Measurements from ENCODE around the gene RIMBP2. TPM values are rescaled to one million over a fixed set of nuclear protein-coding genes. Genes with fewer than 3 reads are reported as not detected.

The RIMBP2 gene
- total and polyA plus RNA-seq, 5 donors = 0.05 to 0.28 TPM; not detected in 3

DNA sequence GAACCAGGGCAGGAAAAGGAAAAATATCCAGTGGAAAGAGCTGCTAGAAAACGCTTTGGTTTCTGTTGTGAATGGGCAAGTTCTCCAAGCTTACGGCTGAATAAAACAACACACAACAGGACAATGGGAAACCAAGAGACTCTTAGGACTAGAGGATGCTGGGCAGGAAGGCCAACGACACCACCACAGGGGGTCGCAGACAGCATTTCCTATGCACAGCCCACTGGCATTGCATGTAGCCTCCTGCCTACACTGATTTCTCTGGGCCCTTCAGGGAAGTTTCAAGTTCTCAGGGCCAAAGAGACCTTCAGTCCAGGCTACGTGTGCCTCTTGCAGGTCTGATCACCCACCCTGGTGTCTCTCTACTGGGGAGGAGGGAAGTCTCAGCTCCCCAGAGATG, 108.0 kb downstream of the RIMBP2 start:
- DNase-seq (no peak), ATAC-seq (no peak)
- intact Hi-C loops (cut with DNase I) = no loop called here
- Histone ChIP-seq H3K9me3 (ENCODE audit: control insufficient read depth, low read length) (no peaks in the 10 kb centered on the region), H3K27ac (ENCODE audit: low read length) (no peak overlapping the region), H3K4me1 (ENCODE audit: control insufficient read depth, insufficient read depth, low read length) (no peaks in the 10 kb centered on the region), H3K27me3 (ENCODE audit: control insufficient read depth, insufficient read depth) (no peaks in the 10 kb centered on the region), H3K4me3 (ENCODE audit: low read length) (no peak overlapping the region)
- WGBS = 50% methylated on average over 5 of the region's 5 CpGs

- no peak for ATAC-seq
- Histone ChIP-seq H3K4me1 (ENCODE audit: control insufficient read depth, insufficient read depth, low read length) (no peaks in the 10 kb centered on the region), H3K4me3 (ENCODE audit: low read length) (no peak overlapping the region), H3K27me3 (ENCODE audit: control insufficient read depth, insufficient read depth) (no peaks in the 10 kb centered on the region), H3K9me3 (ENCODE audit: control insufficient read depth, low read length) (no peaks in the 10 kb centered on the region), H3K27ac (ENCODE audit: low read length) (no peak overlapping the region)
- intact Hi-C loops (cut with DNase I) = no loop called here
- 84% methylated on average over 12 of the region's 12 CpGs for WGBS
- no peak for DNase-seq
These were observed 109.9 kb downstream of the RIMBP2 start for GRCh38 chr12:130606231-130606630.

DNA sequence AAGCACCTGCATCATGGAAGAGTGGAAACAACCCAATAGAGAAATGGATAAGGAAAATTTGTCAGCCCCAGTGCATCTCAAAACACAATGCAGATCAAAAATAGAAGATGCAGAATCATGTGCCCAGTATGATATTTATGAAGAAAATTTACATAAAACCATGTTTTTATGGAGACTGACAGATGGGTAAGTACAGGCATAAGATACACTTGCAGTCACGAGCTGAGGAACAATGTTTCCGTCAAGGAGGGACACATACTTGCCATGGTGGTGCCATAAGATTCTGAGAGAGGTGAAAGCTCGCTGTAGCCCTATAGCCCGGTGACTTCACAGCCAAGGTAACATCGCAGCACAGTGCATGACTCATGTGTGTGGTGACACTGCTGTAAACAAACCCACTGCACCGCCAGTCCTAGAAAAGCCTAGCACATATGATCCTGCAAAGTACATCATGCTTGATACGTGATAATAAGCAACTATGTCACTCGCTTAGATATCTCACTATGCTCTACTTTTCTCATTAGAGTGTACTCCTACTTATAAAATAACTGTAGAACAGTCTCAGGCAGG, 112.6 kb downstream of the RIMBP2 start:
- 74% methylated on average over 8 of the region's 8 CpGs for WGBS
- intact Hi-C loops (cut with DNase I) = no loop called here

GRCh38 chr12:130602251-130602650, 113.8 kb downstream of the RIMBP2 start:
- Histone ChIP-seq H3K27ac (ENCODE audit: low read length) (no peak overlapping the region), H3K4me1 (ENCODE audit: control insufficient read depth, insufficient read depth, low read length) (no peaks in the 10 kb centered on the region), H3K4me3 (ENCODE audit: low read length) (no peak overlapping the region), H3K9me3 (ENCODE audit: control insufficient read depth, low read length) (peaks cover 2% of the 10 kb centered on the region), H3K27me3 (ENCODE audit: control insufficient read depth, insufficient read depth) (no peaks in the 10 kb centered on the region)
- DNase-seq = no peak
- no peak for ATAC-seq
- intact Hi-C loops (cut with DNase I) = no loop called here
- WGBS = 86% methylated on average over 8 of the region's 8 CpGs

More for the DNA sequence above, 112.6 kb downstream of the RIMBP2 start:
- Histone ChIP-seq H3K27ac (ENCODE audit: low read length) (no peak overlapping the region), H3K9me3 (ENCODE audit: control insufficient read depth, low read length) (peaks cover 2% of the 10 kb centered on the region), H3K27me3 (ENCODE audit: control insufficient read depth, insufficient read depth) (no peaks in the 10 kb centered on the region), H3K4me1 (ENCODE audit: control insufficient read depth, insufficient read depth, low read length) (no peaks in the 10 kb centered on the region), H3K4me3 (ENCODE audit: low read length) (no peak overlapping the region)
- DNase-seq (no peak), ATAC-seq (no peak)

- DNase-seq = no peak
- H3K4me3 ChIP-seq (ENCODE audit: low read length) = no peak overlapping the region
- ATAC-seq = no peak
- H3K27me3 ChIP-seq (ENCODE audit: control insufficient read depth, insufficient read depth) = no peaks in the 10 kb centered on the region
- 33% methylated on average over 1 of the region's 1 CpG for WGBS
- H3K9me3 ChIP-seq (ENCODE audit: control insufficient read depth, low read length) = peaks cover 2% of the 10 kb centered on the region
- H3K27ac ChIP-seq (ENCODE audit: low read length) = no peak overlapping the region
- intact Hi-C loops (cut with DNase I) = no loop called here
- H3K4me1 ChIP-seq (ENCODE audit: control insufficient read depth, insufficient read depth, low read length) = no peaks in the 10 kb centered on the region
These were observed 114.8 kb downstream of the RIMBP2 start for GRCh38 chr12:130601327-130601726.

DNA sequence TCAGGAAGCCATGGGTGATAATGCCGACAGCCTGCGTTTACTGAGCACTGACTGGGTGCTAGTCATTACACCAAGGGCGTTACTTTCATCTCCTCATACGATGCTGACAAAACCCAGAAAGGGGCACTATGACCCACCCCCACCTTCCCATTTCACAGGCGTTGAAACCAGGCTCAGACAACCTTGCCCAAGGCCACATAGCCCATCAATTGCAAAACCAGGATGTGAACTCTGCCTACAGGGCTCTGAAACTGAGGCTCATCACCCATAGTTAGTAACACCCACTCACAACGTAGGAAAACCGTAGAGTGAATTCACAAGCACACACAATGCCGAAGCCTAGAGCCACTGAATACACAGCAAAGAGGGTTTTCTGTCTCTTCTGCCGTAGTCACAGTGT, 119.9 kb downstream of the RIMBP2 start:
- WGBS = 65% methylated on average over 9 of the region's 9 CpGs
- Histone ChIP-seq H3K4me3 (ENCODE audit: low read length) (no peak overlapping the region), H3K27ac (ENCODE audit: low read length) (no peak overlapping the region), H3K27me3 (ENCODE audit: control insufficient read depth, insufficient read depth) (no peaks in the 10 kb centered on the region), H3K4me1 (ENCODE audit: control insufficient read depth, insufficient read depth, low read length) (no peaks in the 10 kb centered on the region), H3K9me3 (ENCODE audit: control insufficient read depth, low read length) (peaks cover 2% of the 10 kb centered on the region)
- intact Hi-C loops (cut with DNase I) = no loop called here
- DNase-seq (no peak), ATAC-seq (no peak)

GRCh38 chr12:130595566-130595965, 120.5 kb downstream of the RIMBP2 start:
- 81% methylated on average over 9 of the region's 9 CpGs for WGBS
- ATAC-seq (no peak), DNase-seq (no peak)
- Histone ChIP-seq H3K9me3 (ENCODE audit: control insufficient read depth, low read length) (peaks cover 2% of the 10 kb centered on the region), H3K27ac (ENCODE audit: low read length) (no peak overlapping the region), H3K4me3 (ENCODE audit: low read length) (no peak overlapping the region), H3K27me3 (ENCODE audit: control insufficient read depth, insufficient read depth) (no peaks in the 10 kb centered on the region), H3K4me1 (ENCODE audit: control insufficient read depth, insufficient read depth, low read length) (no peaks in the 10 kb centered on the region)
- intact Hi-C loops (cut with DNase I) = no loop called here

DNA sequence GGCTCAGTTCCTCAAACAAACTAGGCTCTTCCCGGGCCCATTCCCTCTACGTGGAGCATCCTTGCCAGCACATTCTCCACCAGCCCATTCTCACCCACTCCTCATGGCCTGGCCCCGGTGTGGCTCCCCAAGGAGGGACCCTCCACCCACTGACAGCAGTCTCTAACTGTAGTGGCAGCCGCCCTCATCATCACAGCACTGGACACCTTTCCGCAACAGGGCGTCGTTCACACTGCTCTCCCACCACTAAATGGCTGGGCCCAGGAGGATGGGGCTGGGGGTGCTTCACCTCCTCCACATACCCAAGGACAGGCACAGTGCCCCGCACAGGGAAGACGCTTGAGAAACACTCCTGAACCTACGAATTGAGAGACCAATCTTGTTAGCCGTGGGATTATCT, 123.0 kb downstream of the RIMBP2 start:
- Histone ChIP-seq H3K9me3 (ENCODE audit: control insufficient read depth, low read length) (no peaks in the 10 kb centered on the region), H3K27ac (ENCODE audit: low read length) (no peak overlapping the region), H3K27me3 (ENCODE audit: control insufficient read depth, insufficient read depth) (no peaks in the 10 kb centered on the region), H3K4me1 (ENCODE audit: control insufficient read depth, insufficient read depth, low read length) (no peaks in the 10 kb centered on the region), H3K4me3 (ENCODE audit: low read length) (no peak overlapping the region)
- WGBS = 71% methylated on average over 11 of the region's 11 CpGs
- intact Hi-C loops (cut with DNase I) = no loop called here
- DNase-seq (no peak), ATAC-seq (no peak)

GRCh38 chr12:130592641-130593040, 123.5 kb downstream of the RIMBP2 start:
- H3K9me3 ChIP-seq (ENCODE audit: control insufficient read depth, low read length) = no peaks in the 10 kb centered on the region
- WGBS = 88% methylated on average over 23 of the region's 23 CpGs
- DNase-seq = no peak
- no peak for ATAC-seq
- no peak overlapping the region for H3K4me3 ChIP-seq (ENCODE audit: low read length)
- H3K27me3 ChIP-seq (ENCODE audit: control insufficient read depth, insufficient read depth) = no peaks in the 10 kb centered on the region
- no peaks in the 10 kb centered on the region for H3K4me1 ChIP-seq (ENCODE audit: control insufficient read depth, insufficient read depth, low read length)
- no peak overlapping the region for H3K27ac ChIP-seq (ENCODE audit: low read length)
- intact Hi-C loops (cut with DNase I) = no loop called here

- no peak overlapping the region for H3K4me3 ChIP-seq (ENCODE audit: low read length)
- ATAC-seq (no peak), DNase-seq (no peak)
- H3K27me3 ChIP-seq (ENCODE audit: control insufficient read depth, insufficient read depth) = no peaks in the 10 kb centered on the region
- no peaks in the 10 kb centered on the region for H3K9me3 ChIP-seq (ENCODE audit: control insufficient read depth, low read length)
- intact Hi-C loops (cut with DNase I) = no loop called here
- no peak overlapping the region for H3K27ac ChIP-seq (ENCODE audit: low read length)
- WGBS = 53% methylated on average over 9 of the region's 9 CpGs
- H3K4me1 ChIP-seq (ENCODE audit: control insufficient read depth, insufficient read depth, low read length) = no peaks in the 10 kb centered on the region
These were observed 124.4 kb downstream of the RIMBP2 start for GRCh38 chr12:130591736-130592135.

GRCh38 chr12:130590685-130591084, 125.4 kb downstream of the RIMBP2 start:
- Histone ChIP-seq H3K4me1 (ENCODE audit: control insufficient read depth, insufficient read depth, low read length) (no peaks in the 10 kb centered on the region), H3K9me3 (ENCODE audit: control insufficient read depth, low read length) (no peaks in the 10 kb centered on the region), H3K27ac (ENCODE audit: low read length) (no peak overlapping the region), H3K27me3 (ENCODE audit: control insufficient read depth, insufficient read depth) (no peaks in the 10 kb centered on the region), H3K4me3 (ENCODE audit: low read length) (no peak overlapping the region)
- intact Hi-C loops (cut with DNase I) = no loop called here
- WGBS = 78% methylated on average over 12 of the region's 12 CpGs
- ATAC-seq = no peak
- DNase-seq = no peak
